ENCODE data around the gene SCUBE2.
A peak's percentile ranks its signal among the peaks of the same experiment; 100 is the strongest.

Gene SCUBE2

GRCh38 chr11:9074338-9075029, 16.9 kb downstream of the SCUBE2 start:
- no peak for DNase-seq (ENCODE audit: low read depth in 2 of 2)

- no peak for DNase-seq (ENCODE audit: low read depth in 2 of 2)
Observed at GRCh38 chr11:9073466-9074225, 17.8 kb downstream of the SCUBE2 start.

- DNase-seq (ENCODE audit: low read depth in 2 of 2): no peak
Observed at GRCh38 chr11:9072626-9073176, 18.7 kb downstream of the SCUBE2 start.

GRCh38 chr11:9071692-9072091, 19.7 kb downstream of the SCUBE2 start:
- no peak for DNase-seq (ENCODE audit: low read depth in 2 of 2)

- DNase-seq (ENCODE audit: low read depth in 2 of 2): no peak
Observed at GRCh38 chr11:9070749-9071491, 20.5 kb downstream of the SCUBE2 start.

GRCh38 chr11:9069862-9070470, 21.4 kb downstream of the SCUBE2 start:
- no peak for DNase-seq (ENCODE audit: low read depth in 2 of 2)

GRCh38 chr11:9069256-9069655, 22.1 kb downstream of the SCUBE2 start:
- no peak for DNase-seq (ENCODE audit: low read depth in 2 of 2)

- DNase-seq (ENCODE audit: low read depth in 2 of 2): no peak
Observed at GRCh38 chr11:9066433-9066925, 24.9 kb downstream of the SCUBE2 start.

GRCh38 chr11:9065607-9066432, 25.6 kb downstream of the SCUBE2 start:
- DNase-seq (ENCODE audit: low read depth in 2 of 2): no peak

GRCh38 chr11:9061807-9062206, 29.6 kb downstream of the SCUBE2 start:
- no peak for DNase-seq (ENCODE audit: low read depth in 2 of 2)

GRCh38 chr11:9060700-9061111, 30.7 kb downstream of the SCUBE2 start:
- DNase-seq (ENCODE audit: low read depth in 2 of 2): peak; percentile 46 to 59

- no peak for DNase-seq (ENCODE audit: low read depth in 2 of 2)
Observed at GRCh38 chr11:9059406-9059805, 32.0 kb downstream of the SCUBE2 start.

GRCh38 chr11:9057888-9058287, 33.5 kb downstream of the SCUBE2 start:
- DNase-seq (ENCODE audit: low read depth in 2 of 2): no peak

GRCh38 chr11:9057007-9057406, 34.4 kb downstream of the SCUBE2 start:
- no peak for DNase-seq (ENCODE audit: low read depth in 2 of 2)

GRCh38 chr11:9056467-9056866, 34.9 kb downstream of the SCUBE2 start:
- DNase-seq (ENCODE audit: low read depth in 2 of 2): no peak

- no peak for DNase-seq (ENCODE audit: low read depth in 2 of 2)
Observed at GRCh38 chr11:9053316-9054035, 37.9 kb downstream of the SCUBE2 start.

GRCh38 chr11:9052316-9052715, 39.1 kb downstream of the SCUBE2 start:
- DNase-seq (ENCODE audit: low read depth in 2 of 2): no peak

GRCh38 chr11:9049959-9050358, 41.4 kb downstream of the SCUBE2 start:
- DNase-seq (ENCODE audit: low read depth in 2 of 2): no peak

- no peak for DNase-seq (ENCODE audit: low read depth in 2 of 2)
Observed at GRCh38 chr11:9047964-9048523, 43.4 kb downstream of the SCUBE2 start.

- no peak for DNase-seq (ENCODE audit: low read depth in 2 of 2)
Observed at GRCh38 chr11:9046481-9046880, 44.9 kb downstream of the SCUBE2 start.

Data from stimulated activated CD8-positive, alpha-beta memory T cell treated with anti-CD3 and anti-CD28 coated beads, Interleukin-2, amount 100 ng/mL, for 48 hours (primary cell).